HG03039 (cell line): ENCODE results near the gene KDSR.

Experiments
- ATAC-seq: cut with Tn5 transposase; IDR thresholded peaks from one replicate; pipeline ENCODE4 v1.9.1; 2021; ENCODE audit warnings: mild to moderate bottlenecking, moderate library complexity; ENCODE audit not compliant: unreplicated experiment

KDSR gene, protein sequence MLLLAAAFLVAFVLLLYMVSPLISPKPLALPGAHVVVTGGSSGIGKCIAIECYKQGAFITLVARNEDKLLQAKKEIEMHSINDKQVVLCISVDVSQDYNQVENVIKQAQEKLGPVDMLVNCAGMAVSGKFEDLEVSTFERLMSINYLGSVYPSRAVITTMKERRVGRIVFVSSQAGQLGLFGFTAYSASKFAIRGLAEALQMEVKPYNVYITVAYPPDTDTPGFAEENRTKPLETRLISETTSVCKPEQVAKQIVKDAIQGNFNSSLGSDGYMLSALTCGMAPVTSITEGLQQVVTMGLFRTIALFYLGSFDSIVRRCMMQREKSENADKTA

DNA sequence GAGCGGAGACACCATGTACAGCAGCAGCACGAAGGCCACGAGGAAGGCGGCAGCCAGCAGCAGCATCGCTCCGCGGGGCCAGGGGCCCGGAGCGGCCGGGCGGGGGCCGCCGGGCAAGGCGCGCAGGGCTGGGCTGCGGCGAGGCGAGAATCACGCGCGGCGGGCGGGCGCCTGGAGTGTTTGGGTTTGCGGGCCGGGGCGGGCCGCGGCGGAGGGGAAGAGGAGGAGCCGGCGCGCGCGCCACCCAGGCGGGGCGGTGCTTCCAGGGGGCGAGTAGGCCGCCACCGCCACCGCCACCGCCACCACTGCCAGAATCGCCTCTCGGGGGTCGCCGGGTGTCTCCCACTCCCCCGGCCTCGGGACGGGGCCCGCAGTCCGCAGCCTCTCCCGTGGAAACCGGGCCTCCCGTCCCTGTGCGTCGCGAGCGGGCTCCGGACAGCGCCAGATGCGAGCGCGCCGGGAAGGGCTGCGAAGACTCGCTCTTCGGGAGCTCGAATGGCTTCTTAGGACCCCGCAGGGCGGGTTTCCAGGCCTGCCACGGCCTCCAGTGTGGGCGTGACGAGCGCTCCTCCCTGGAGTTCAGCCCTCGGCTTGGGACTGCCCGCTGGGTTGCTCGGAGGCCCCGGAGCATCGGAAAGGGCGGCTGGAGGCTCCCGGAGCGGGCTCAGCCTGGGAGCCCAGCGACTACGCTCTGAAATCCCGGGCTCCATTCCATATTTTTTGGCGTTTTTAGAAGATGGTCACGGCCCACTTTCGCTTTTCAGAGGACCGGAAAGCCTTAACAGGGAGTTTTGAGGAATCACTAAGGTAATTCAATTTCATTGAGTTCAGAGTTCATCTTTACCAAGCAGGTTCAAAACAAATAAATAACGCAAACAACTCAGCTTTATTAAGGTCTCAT is at the start of gene KDSR:
Gene KDSR, minus strand, starts transcription at position 154 of the 901 bp plus-strand sequence. Its CDS starts 88 bp downstream, at position 66.
- ATAC-seq, result peak; percentile 85

DNA sequence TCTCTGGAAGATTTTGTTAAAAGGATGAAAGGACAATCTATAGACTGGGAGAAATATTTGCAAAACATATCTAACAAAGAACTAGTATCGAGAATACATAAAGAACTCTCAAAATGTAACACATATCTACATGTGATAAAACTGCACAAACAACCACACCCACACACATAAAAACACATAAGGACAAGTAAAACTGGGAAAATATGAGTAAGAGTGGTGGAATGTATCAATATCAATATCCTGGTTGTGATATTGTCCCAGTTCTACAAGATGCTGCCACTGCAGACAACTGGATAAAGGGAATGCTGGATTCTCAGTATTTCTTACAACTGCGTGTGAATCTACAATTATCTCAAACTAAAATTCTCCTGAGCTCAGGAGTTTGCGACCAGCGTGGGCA is 45.9 kb upstream of the KDSR start:
- ATAC-seq, result no peak

- ATAC-seq, result no peak
These were observed 43.8 kb upstream of the KDSR start for GRCh38 chr18:63410792-63411191.

DNA sequence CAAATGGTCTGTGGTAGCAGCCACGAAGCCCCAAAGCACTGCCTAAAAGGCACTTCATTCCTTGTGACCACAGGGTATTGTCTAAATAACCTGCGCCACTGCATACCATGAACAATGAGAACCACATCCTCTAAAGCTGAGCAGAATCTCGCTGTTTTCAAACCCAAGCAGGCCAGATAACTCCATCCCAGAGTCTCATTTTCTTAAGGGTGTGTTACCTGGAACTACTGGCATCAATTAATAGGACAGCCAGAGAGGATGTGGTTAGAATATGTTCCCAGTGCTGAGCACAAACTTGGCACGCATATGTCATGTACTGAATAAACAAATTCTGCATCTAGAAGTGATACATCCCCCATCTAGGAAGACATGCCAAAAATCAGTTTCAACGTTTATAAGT is 42.3 kb upstream of the KDSR start:
- ATAC-seq, result no peak

GRCh38 chr18:63407734-63408133 is 40.7 kb upstream of the KDSR start:
- no peak for ATAC-seq

- no peak for ATAC-seq
These were observed 39.0 kb upstream of the KDSR start for GRCh38 chr18:63405986-63406385.

DNA sequence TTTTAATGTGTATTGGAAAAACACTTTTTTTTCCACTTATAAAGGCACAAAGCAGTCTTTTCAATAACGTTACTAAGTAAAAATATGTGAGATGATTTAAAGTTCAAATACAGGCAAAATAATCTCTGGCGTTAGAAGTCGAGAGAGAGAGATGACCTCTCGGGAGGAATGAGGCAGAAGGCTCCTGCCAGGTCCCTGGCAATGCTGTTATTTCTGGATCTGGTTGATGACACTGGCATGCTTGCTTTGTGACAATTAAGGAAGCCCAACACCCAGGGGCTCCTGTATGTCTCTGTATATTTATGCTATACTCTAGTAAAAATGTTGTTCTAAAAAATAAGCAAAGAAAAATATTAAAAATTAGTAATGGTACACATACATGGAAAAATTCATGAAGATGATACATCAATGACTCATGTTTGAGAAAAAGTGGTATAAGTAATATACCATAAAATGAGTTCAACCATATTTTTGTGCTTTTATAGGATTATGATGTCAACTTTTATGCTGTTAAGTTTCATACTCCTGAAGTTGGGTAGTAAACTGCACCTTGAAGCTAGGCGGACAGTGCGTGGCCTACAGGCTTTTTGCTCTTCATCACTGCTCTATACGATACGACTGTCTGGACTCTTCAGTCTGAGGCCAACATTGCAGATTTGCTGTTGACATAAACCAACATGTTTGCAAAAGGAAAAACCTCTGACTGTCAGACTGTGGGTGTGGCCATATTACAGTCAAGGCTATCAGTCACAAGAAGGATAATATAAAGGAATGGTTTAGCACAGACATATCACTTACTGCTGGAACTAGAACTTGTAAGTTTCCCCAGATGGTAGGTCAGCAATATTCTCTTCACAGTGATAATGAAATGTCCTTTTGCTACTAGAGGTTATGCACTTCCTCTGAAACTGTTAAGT is 35.5 kb upstream of the KDSR start:
- no peak for ATAC-seq

DNA sequence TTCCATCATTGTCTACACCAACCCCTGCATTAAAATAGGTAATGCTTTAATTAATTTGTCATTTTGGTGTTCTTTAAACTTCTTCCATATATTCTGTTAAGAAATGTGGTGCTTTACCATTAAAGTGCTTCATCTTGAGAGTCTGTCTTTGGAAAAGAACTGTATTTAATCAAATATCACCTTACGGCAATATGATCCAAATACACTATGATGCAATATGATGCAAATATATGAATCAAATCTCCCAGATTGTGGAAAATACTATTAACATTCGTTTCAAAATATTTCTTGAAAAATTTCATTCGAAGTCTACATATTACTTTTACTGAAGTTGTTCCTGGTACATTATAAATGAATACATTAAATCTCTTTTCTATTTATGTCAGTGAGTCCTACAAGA is 32.3 kb upstream of the KDSR start:
- ATAC-seq, result no peak

- no peak for ATAC-seq
These were observed 30.3 kb upstream of the KDSR start for GRCh38 chr18:63397349-63397748.

DNA sequence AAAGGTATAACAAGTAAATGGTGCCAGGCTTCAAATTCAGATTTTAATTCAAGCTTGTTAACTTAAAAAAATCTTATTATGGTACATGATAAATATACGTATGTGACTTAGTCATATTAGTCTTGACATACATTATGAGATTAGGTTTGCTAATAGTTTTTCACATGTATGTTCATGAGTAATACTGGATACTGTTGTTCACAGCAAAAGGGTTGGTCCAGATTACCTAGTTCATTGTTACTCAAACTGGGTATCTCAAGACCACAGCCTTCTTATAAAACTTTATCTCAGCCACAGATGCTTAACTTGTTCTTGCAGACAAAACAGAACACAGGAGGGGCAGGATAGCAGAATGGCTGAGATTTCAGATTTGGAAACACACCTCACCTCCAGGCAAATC is 28.5 kb upstream of the KDSR start:
- ATAC-seq, result no peak

GRCh38 chr18:63394954-63395353 is 27.9 kb upstream of the KDSR start:
- ATAC-seq, result no peak

DNA sequence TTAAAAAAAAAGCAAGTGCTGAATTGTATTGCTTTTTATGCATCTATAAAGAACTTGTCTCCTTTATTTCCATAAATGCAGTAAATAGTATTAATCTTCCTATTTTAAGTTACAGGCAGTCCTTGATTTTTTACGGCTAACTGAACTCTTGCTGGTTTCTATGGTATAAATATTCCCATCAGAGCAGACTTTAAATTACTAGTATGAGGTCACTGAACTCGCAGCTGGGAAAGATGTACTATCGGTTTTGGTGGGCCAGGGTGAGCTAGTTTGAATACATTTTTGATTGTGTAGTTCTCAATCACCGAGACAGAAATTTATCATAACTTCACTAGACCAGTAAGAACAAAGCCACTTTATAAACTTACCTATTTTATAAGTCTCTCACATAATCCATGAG is 20.9 kb upstream of the KDSR start:
- ATAC-seq, result no peak

DNA sequence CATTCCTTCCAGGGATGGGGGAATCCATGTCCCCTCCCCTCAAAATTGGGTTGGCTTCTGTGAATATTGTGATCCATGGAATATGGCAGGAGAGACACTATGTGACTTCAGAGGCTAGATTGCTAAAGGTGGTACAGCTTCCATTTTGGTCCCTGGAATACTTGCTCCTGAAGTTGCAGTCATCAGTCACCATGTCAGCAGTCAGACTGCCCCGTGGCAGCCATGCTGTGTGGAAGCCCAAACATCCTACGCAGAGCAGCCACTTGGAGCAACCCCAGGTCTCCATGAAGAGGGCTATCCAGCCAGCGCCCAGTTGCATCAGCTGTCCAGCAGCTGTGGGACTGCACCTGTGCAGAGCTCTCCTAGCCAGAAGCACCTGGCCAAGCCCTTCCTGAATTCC is 15.8 kb upstream of the KDSR start:
- ATAC-seq, result no peak

DNA sequence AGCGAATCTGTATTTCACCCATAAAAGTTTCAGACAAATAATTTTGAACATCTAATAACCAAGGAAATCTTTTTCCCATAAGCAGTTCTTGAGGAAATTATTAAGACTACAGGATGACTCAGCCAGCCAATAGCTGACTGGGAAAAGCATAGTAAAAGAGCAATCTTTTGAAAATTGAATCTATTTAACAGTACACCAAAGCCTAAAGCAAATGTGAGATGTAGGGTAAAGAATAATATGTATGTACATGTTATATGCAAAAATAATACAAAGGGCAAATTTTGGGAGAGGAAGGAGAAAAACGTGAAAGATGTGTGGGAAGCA is 12.6 kb upstream of the KDSR start:
- no peak for ATAC-seq

- no peak for ATAC-seq
These were observed 12.1 kb upstream of the KDSR start for GRCh38 chr18:63378919-63379638.

- no peak for ATAC-seq
These were observed 10.4 kb upstream of the KDSR start for GRCh38 chr18:63377275-63377980.

- no peak for ATAC-seq
These were observed 9.5 kb upstream of the KDSR start for GRCh38 chr18:63376538-63376937.

DNA sequence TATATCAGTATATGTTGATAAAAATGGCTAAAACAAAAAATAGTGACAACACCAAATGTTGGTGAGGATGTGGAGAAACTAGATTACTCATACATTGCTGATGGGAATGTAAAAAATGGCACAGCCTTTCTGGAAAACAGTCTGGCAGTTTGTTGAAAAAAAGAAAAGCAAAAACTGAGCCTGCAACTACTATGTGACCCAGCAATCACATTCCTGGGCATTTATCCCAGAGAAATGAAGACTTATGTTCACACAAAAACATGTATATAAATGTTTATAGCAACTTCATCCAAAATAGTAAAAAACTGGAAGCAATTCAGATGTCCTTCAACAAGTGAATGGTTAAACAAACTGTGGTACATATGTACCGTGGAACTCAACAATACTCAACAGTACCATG is 7.5 kb upstream of the KDSR start:
- ATAC-seq, result no peak

DNA sequence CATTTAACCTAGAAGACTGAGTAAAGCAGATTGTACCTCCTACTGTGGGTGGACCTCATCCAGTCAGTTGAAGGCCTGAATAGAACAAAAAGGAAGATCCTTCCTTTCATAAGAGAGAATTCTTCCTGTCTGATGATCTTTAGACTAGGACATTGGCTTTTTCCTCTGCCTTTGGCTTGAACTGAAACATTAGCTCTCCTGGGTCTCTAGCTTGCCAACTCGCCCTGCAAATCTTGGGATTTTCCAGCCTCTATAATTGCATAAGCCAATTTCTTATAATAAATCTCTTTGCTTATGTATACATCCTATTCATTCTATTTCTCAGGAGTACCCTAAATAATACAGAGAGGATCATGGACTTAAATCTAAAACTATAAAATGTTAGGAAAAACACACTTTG is 6.2 kb upstream of the KDSR start:
- ATAC-seq, result no peak

GRCh38 chr18:63368611-63369010 is 1.6 kb upstream of the KDSR start:
- ATAC-seq, result no peak
